ENCODE results near the gene XXYLT1.

GRCh38 chr3:195150181-195151118, 120.5 kb downstream of the XXYLT1 start:
- TF ChIP-seq ZFP41 (tag by site-specific recombination; IDR thresholded peaks at IDR 0.05; ENCODE audit: borderline replicate concordance) (no peak), CTCF (tag by site-specific recombination; IDR thresholded peaks at IDR 0.05) (no peak)

Data from HEK293 (cell line).